NCI-H1092 treated with DMSO at 0.1 percent for 48 hours (cell line): Measurements from ENCODE around the gene ADAMTS12.
"Not testable (repeated sequence)": the region's sequence is repeated elsewhere in the genome, so short reads cannot be mapped to it uniquely, and the experiment has no call there.

ENCODE experiments used
- DNase-seq: peaks from one replicate; lab custom pipeline; 2025; lab: John Stamatoyannopoulos, UW

Gene ADAMTS12

DNA sequence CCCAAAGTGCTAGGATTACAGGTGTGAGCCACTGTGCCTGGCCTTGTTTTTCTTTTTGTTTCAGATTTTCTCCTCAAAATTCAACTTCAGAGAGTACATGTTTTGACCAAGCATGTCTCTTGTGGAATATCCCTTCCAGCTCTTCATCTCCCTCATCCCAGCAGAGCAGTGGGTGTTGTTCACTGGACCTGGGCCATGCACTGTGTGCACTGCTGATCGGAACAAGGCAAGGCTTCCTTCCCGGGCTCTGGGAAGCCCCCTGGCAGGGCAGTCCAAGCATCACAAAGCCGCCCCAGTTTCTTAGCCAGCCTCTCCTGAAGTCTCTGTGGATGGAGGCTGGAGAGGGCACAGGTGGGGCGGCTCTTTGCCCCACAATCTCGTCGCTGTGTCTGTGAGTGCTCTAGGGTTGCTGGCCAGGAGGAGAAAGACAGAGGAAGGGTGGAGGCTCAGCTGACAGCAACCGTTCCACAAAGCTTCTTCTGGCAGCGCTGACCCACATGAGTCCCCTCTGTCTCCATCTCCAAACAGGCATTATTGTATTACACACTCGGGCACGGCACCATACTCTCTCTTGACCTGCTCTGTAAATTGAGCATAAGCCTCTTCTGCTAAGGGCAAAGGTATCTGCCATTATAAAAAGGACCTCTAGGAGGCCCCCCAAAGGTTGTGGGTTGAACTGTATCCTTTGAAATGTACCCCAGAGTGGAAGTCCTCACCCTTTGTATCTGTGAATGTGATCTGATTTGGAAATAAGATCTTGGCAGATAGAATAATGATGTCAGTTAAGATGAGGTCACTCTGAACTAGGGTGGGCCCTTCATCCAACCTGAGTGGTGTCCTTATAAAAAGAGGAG, 361.4 kb downstream of the ADAMTS12 start:
- no peak for DNase-seq

DNA sequence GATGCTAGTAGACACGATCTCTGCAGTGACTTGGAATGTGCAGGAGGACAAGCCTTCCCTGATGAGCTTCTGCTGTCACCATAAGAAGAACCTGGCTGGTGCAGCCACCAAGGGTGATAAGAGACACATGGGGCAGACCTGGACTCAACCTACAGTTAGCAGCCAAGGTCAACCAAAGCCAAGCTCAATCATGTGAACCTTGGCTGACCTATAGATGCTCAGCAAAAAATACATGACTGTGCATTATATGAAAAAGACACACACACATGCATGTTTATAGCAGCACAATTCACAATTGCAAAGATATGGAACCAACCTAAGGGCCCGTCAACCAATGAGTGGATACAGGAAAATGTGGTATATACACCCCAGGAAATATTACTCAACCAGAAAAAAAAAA, 364.1 kb downstream of the ADAMTS12 start:
- no peak for DNase-seq

DNA sequence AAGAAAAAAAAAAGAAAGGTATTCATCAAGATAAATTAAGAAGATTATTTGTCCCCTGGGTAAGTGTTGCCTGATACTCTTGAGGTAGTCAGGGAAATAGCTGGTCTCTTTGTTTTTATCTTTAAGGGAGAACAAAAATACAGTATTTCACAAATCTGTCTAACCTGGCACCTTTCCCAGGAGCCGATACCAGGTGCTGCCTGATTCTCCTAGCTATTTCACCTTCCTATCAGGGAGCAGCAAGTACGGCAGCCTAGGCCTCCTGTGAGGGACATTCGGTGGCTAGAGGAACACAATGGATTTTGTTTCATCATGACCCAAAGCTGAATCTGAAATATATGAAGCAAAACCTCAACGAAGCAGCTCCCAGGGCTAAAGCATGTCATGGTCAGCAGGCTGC, 365.0 kb downstream of the ADAMTS12 start:
- DNase-seq = peak; percentile 5

DNA sequence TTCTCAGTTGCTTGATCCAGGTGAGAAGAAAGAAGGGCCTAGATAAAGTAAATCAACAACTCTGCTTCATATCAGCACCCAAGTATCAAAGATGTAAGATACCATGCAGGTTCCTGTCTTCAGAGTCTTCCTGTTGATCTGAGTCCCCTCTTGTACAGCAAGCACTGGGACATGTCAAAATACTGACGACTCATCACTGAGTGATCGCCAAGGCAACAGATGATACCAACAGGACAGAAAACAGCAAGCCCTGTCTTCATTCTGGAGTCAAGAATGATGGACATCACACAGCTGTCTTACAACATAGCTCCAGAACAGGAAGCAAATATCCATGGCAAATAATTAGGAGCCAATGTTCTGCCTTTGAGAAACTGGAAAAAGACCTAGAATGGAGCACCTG, 367.3 kb downstream of the ADAMTS12 start:
- DNase-seq = no peak

DNA sequence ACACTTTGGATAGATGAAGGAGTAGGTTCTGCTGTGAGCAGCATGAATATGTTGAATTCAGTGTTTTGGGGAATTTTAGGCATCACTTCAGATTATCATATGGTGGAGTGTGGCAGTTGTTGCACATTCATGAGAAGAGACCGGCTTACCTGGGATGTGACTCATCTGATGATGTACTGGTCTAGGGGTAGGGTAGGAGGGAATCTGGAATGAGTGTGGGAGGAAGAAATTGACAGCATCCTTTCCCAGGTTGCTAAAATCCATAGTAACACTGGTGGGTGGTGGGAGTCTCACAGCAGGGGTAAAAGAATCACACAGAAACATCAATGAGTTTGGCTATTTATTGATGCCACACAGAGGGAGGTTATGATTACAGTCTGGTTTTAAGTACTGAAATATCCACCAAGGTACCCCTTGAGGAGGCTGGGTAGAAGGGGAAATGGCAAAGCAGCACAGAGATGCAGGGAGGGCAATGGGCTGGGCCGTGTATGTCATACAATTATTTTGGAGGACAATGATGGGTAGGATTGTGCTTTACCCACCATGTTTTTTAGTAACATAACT, 368.5 kb downstream of the ADAMTS12 start:
- no peak for DNase-seq

DNA sequence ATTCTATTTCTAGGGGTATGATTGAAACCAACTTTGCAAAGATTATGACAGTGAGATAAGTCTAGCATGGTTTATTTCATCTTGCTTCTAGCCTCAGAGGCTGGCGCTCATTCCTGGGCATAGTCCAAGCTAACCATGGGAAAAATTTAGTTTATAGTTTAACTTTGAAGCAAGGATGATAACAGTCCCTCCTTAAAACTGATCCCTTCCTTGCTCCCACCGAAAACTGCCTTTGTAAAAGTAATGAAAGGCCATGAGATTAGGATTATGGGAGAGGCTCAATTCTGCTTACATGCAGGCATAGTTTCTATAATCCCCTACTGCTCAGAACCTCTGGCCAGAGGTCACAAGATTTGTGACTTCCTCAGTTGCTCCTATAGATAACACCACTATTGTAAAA, 375.4 kb downstream of the ADAMTS12 start:
- no peak for DNase-seq

DNA sequence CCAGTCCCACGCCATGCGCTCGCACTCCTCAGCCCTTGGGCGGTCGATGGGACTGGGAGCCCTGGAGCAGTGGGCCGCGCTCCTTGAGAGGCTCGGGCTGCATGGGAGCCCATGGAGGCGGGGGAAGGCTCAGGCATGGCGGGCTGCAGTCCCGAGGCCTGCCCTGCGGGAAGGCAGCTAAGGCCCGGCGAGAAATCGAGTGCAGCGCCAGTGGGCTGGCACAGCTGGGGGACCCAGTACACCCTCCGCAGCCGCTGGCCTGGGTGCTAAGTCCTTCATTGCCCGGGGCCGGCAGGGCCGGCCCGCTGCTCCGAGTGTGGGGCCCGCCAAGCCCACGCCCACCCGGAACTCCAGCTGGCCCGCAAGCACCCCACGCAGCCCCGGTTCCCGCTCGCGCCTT, 376.4 kb downstream of the ADAMTS12 start:
- DNase-seq = not testable (repeated sequence)

DNA sequence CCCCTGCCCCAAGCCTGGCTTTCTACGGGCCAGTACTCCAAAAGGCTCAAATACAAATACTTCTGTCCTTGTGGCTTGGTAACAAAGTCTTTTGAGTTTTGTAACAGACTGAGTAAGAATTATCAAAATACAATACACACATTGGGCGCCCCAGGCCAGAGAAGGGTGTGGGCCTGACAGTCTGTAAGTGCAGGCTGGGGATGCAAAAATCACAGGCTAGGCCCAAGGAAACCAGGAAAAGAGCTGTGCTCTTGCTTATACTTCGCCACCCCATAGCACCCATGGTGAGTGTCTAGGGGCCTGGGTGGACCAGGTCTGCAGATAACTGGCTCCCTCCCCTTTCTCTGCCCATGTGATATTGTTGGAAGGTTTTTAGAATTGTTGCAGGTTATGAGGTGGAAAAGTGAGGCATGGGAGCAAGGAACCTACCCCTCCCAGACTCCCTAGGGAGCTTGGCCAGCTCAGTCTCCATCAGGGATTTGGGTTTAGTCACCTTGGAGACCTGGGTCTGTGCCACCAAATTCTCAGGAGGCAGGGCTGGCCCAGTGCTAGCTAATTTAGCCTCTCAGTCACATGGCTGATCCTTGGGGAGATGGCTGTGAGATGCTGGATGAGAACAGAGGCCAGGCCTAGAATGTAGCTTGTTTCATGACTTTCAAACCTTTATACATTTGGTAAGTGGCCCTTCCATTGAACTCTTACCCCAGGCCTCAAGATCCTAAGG, 378.2 kb downstream of the ADAMTS12 start:
- no peak for DNase-seq

DNA sequence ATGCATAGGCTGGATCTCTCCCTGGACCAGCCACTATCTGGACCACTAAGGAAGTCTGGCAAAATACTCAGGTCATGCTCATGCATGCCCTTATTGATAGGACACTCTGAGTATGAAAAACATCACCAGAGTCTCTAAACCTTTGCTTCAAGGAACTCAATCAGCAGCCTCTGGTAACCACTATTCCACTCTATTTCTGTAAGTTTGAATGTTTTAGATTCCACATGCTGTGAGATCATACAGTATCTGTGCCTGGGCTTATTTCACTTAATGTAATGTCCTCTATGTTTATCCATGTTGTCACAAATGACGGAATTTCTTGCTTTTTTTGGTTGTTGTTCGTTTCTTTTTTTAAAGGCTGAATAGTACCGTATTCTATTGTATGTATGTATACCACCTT, 382.8 kb downstream of the ADAMTS12 start:
- no peak for DNase-seq

DNA sequence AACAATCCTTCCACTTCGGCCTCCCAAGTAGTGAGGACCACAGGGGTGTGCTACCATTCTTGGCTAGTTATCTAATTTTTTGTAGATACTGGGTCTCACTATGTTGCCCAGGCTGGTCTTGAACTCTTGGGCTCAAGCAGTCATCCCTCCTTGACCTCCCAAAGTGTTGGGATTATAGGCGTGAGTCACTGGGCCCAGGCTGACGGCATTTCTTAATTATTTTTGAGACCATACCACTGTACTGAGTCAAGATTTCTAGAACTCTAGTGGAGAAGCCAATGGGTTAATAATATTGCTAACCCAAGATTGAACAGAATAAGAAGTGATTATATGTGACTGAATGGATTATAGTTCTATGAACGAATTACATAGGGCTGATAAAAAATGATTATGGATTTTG, 384.4 kb downstream of the ADAMTS12 start:
- DNase-seq = no peak

DNA sequence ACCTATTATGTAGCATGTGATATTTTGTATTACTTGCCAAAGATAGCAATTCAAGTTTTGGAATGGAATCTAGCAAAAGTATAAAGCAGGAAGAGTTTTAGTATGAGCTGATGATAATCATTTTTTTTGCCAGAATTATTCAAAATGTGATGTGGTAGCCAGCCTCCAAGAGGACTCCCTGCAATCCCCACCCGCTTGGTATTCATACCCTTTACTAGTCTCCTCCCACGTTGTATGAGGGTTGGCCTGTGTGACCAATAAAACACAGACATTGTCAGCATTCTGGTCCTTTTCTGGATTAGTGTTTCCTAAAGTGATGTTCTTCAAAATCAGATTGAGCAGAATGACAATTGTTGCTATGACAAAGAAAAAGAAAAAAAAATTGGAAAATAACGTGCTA, 387.2 kb downstream of the ADAMTS12 start:
- no peak for DNase-seq

DNA sequence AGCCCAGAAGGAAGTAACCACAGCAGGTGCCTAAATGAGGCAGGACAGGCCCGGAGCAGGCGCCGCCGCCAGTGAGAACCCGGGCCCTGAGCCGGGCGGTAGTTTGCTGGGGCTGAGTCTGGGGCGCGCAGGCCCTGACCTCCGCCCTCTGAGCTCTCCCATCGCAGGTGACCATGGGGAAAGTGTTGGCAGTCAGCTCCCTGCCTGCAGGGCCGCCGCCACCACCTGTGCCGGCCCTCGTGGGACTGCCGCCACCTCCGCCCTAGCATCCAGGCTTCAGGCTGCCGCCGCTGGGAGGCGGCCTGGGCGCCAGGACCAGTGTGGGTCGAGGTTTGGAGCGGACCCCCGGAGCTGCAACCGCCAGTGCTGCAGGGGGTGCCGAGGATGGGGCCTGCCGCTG, 389.9 kb downstream of the ADAMTS12 start:
- no peak for DNase-seq

DNA sequence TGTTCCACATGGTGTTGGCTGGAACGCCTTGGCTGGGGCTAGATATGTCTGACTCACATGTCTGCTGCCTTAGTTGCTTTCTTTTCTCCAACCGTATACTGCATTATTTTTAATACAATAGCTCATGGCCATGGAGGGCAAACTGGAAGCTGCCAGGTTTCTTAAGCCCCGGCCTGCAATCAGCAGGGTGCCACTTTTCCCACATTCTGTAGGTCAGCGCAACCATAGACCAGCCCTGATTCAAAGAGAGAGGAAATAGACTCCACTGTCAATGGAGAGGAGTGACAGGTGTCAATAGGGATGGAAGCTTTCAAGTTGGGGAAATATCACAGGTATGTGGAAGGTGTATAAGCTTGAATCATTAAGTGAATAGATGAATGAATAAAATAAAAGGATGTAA, 390.5 kb downstream of the ADAMTS12 start:
- DNase-seq = no peak

DNA sequence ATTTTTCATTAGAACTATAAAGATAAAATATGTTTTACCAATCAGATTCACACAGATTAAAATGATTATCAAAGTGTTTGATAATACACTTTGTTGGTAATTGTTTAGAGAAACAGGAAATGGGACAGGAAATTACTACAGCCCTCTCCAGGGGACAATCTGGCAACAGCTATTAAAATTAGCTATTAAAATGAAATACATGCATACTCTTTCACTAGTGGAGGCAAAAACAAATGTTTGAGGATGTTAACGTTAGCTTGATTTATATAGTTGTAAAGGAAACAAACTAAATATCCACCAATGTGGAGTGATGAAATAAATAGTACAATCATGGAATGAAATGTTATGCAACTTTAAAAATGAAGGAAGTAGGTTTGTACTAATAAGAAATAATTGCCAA, 397.3 kb downstream of the ADAMTS12 start:
- no peak for DNase-seq

DNA sequence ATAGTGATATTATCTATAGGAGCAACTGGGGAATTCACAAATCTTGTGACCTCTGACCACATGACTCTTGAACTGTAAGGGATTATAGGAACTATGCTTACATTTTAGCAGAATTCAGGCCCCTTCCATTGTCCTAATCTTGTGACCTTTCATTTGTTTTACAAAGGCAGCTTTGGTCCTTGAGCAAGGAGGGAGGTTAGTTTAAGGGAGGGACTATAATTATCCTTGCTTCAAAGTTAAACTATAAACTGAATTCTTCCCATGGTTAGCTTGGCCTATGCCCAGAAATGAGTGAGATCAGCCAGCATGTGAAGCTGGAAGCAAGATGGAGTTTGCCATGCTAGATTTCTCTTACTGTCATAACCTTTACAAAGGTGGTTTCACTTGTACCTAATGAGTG, 399.8 kb downstream of the ADAMTS12 start:
- no peak for DNase-seq

DNA sequence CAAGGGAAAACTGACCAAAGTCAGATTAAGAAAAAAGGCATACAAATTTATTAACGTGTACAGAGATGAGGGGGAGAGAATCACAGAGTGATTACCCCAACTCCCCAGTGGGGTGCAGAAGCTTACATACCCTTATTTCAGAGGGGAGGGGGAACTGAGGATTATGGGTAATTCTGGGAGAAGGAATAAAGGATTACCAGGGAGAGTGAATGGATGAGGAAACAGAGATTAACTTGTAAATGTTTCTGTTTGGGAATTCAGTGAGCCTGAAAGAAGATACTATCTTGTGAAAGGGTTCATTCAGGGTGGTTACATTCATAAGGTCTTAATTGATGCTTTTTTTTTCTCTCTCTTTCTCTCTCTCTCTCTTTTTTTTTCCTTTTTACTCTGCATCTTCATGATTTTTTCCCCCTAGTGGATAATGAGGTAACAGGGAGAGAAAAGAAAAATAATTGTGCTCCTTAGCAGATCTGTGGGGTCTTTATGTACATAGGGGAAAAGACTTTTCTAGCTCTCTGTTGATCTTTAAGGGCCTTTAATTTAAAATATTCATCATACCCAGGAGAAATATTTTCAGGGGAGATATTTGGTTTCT, 401.6 kb downstream of the ADAMTS12 start:
- DNase-seq = no peak

DNA sequence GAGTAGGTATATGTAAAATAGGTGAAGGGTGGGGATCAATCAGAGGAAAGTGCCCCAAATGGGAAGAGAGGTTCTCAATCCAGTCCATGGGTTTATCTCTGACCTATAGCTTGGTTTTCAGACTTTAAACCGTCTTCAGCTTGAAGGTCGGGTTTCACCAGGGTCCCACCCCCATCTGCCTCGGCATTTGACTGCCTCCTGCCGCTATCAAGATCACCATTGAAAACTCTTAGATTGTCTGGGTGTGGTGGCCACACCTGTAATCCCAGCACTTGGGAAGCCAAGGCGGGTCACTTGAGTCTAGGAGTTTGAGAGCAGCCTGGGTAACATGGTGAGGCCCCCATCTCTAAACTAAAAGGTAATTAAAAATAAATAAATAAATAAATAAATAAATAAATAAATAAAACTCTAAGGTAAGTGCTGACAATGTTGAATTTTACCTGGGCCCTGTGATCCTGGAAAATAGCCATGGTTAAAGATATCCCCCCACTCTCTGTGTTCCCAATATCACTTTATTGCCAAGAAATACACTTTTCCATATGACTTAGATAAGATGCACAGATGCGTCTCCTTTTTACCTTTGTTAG, 402.2 kb downstream of the ADAMTS12 start:
- DNase-seq = no peak

DNA sequence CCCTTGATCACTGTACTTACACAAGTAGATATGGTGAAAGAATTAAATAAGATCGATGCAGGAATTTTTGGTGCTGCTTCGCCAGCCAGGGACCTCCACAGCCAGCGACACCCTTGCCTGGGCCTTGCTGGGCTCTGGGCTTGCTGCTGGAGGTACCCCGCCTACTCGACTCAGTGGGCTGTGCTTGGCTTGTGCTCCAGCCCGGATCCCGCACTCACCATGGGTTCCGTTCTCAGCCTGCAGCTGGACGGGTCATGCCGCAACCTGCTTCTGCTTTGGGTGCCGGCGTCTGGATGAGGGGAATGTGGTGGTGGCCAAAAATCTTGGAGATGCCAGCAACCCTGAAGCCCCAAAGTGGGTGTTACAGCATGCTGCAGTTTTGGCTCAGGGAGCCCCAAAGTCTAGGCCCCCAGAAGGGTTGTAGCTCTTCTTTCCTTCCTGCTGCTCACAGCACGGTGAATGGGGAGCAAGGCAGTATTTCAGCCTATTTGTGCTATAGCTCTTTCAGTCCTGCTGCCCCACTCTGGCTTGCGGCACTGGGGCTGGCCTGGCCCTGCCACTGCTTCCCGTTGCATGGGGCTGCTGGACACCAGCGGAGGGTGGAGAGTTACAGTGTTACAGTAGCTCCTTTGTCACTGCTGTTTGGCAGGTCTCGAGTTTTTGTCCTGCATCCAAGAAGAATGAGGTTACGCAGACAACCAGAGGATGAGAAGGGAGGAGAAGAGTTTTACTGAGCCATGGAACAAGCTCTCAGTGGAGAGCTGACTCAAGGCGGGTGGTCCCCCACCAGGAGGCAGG, 403.0 kb downstream of the ADAMTS12 start:
- DNase-seq = no peak

DNA sequence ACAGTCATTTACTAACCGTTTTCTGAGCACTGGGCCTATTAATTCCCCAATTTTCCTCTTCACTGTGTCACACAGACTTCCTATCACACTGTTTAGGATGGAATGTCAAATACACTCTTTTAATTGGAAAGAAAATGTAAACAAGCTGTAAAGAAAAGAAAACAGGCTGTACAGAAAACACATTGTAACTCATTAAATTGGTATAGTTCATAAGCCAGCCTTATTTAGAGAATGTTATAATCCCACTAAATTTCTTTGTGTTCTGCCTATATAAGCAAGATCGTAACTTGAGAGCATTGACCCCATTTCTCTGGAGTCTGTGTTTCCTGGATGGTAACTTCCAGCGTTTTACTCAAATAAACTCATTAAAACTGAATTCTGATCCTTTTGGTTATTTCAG, 404.6 kb downstream of the ADAMTS12 start:
- no peak for DNase-seq

DNA sequence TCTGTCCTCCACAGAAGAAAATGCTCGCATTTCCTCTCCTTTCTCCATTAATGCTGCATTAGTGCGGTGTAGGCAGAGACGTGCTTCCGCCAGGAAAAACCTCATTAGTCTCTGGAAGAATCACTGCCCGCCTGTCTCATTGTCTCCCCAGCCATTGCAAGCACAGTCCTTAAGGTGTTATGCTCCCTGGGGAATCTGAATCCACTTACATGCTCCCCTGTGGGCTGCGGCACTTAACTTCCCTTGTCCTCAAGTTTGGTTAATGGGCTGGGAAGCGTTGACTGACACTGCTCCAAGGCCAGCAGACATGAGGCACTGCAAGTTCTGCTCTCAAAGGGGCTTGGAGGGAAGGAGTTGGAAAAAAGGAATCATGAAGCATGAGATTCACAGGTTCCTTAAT, 409.5 kb downstream of the ADAMTS12 start:
- no peak for DNase-seq

DNA sequence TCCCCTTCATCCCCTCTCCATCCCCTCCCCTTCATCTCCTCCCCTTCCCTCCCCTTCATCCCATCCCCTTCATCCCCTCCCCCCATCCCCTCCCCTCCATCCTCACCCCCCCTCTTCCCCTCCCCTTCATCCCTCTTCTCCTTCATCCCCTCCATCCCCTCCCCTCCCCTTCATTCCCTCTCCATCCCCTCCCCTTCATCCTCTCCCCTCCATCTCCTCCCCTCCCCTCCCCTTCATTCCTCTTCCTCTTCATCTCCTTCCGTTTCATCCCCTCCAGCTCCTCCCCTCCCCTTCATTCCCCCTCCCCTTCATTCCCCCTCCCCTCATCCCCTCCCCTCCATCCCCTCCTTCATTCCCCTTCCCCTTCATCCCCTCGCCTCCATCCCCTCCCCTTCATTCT, 410.9 kb downstream of the ADAMTS12 start:
- DNase-seq = no peak

DNA sequence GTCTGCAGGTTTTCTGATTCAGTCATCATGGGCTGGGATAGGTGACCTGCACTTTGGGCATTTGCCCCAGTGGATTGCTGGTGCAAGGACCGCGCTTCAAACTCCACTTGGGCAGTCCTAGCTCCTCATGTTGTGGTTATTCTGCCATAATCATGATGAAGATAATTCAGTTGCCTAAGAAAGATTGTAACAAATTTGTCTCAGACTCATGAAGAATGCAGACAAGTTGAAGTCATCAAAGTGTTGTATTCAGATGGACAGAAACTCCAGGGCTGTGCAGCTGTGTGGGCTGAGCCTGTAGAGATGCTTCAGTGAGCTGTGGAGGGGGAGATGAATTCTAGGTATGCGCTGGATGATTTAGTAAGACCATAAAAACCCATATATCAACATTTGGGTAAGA, 412.5 kb downstream of the ADAMTS12 start:
- no peak for DNase-seq
